GM19324 (cell line): ENCODE results near the gene PHF1.
A peak's percentile ranks its signal among the peaks of the same experiment; 100 is the strongest.
"Not testable (repeated sequence)": the region's sequence is repeated elsewhere in the genome, so short reads cannot be mapped to it uniquely, and the experiment has no call there.

Experiments used
- ATAC-seq: cut with Tn5 transposase; IDR thresholded peaks from one replicate; pipeline ENCODE4 v1.9.1; 2021; ENCODE audit warnings: mild to moderate bottlenecking, moderate library complexity; ENCODE audit not compliant: unreplicated experiment, low FRiP score

The PHF1 gene

GRCh38 chr6:33410711-33411631 is at the start of gene PHF1:
TSS of gene PHF1 (plus strand) at chr6:33411014. CDS start at chr6:33412264, 1,250 bp downstream.
- ATAC-seq, result peak; percentile 40

GRCh38 chr6:33363486-33363885 is 47.3 kb upstream of the PHF1 start:
- not testable (repeated sequence) for ATAC-seq

GRCh38 chr6:33364475-33365205 is 46.2 kb upstream of the PHF1 start:
- not testable (repeated sequence) for ATAC-seq

DNA sequence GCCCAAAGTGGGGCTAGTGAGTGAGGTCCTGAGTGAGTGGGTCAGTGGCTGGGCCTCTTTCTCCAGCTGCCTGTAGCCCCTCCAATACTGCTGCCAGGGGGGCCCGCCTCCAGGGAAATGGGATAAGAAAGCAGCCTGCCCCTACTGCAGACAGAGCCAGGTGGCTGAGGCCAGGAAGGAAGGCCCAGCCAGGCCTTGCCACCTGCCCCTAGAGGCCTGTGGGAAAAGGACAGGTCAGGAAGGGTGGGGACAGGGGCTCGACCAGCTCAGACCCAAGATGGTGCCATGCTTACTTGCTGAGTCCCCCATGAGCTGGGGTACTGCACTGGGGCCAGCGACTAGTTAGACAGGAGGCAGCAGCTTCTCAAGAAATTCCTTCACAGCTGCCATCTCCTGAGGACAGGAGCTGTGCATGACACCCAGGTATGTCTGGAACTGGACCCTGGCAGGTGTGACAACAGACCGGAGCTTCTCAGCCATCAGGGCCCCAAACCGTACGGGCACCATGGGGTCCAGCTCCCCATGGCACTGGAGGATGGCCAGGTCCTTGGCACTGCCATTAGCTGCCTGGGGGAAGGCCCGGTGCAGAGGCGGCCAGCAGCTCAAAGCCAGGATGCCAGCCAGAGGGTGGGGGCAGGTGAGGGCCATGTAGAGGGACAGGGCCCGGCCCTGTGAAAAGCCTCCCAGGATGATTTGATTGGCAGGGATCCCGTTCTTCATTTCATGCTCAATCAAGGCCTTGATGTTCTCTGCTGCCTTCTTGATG is 45.4 kb upstream of the PHF1 start:
- ATAC-seq, result not testable (repeated sequence)

- ATAC-seq, result no peak
These were observed 43.7 kb upstream of the PHF1 start for GRCh38 chr6:33367009-33367714.

DNA sequence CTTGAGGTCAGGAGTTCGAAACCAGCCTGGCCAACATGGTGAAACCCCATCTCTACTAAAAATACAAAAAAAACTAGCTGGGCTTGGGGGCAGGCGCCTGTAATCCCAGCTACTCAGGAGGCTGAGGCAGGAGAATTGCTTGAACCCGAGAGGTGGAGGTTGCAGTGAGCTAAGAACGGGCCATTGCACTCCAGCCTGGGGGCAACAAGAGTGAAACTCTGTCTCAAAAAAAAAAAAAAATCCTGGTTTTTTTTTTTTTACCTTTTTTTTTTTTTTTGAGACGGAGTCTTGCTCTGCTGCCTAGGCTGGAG is 43.1 kb upstream of the PHF1 start:
- ATAC-seq, result not testable (repeated sequence)

- not testable (repeated sequence) for ATAC-seq
These were observed 38.9 kb upstream of the PHF1 start for GRCh38 chr6:33371901-33372300.

- no peak for ATAC-seq
These were observed 38.2 kb upstream of the PHF1 start for GRCh38 chr6:33372526-33373123.

DNA sequence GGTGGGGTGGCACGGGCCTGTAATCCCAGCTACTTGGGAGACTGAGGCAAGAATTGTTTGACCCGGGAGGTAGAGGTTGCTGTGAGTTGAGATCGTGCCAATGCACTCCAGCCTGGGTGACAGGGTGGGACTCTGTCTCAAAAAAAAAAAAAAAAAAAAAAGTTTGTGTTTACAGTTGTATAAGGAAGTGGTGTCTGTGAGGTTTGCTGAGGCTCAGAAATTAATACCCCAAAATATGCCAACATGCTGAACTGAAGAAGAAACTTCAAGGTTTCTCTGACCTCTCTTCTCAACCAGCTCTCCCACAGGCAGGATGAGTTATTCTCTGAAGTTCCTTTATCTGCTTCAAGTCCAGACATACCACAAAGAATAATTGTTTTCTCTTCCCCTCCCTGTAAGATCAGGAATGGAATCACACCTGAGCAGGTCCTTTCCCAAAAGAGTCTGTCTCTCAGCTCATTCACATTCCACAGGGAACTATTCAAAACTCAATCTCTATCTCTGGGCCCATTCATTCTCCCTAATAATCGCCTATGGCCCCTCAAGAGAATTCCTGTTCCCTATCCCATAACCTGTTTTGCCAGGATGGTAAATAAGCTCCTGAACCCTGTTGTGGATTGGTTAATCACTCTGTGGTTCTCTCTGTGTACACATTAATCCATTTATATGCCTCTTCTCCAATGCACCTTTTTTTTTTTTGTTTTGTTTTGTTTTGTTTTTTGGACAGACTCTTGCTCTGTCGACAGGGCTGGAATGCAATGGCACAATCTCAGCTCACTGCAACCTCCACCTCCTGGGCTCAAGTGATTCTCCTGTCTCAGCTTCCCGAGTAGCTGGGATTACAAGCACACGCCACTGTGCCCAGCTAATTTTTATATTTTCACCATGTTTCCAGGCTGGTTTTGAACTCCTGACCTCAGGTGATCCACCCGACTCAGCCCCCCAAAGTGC is 36.6 kb upstream of the PHF1 start:
- ATAC-seq, result no peak

GRCh38 chr6:33375143-33375671 is 35.6 kb upstream of the PHF1 start:
- ATAC-seq, result no peak

GRCh38 chr6:33377171-33377570 is 33.6 kb upstream of the PHF1 start:
- ATAC-seq, result no peak

GRCh38 chr6:33379184-33379583 is 31.6 kb upstream of the PHF1 start:
- ATAC-seq, result not testable (repeated sequence)

DNA sequence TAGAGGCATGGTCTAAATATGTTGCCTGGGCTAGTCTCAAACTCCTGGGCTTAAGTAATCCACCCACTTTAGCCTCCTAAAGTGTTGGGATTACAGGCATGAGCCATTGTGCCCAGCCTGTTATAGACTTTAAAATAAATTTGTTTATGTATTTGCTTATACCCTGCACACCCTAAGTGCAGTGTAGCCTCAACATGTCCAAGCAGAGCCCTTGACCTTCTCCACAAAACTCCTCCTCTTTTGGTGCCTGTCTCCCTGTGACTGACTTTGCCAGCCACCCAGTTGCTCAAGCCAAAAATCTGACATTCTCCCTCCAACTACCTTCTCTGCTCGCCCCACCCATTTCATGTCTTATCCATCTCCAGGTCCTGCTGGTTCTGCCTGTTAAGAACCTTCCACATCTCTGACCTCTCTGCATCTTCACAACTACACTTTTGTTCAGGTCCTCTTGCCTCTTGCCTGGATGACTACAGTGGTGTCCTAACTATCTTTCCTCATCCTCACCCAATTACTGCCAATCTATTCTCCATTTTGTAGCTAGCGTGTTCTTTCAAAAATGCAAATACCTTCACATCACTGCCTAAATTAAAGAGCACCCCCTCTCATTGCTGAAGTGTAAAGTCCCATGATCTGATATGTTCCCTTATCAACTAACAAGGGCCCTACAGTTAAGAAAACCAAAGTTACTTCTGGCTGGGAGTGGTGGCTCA is 30.4 kb upstream of the PHF1 start:
- ATAC-seq, result no peak

DNA sequence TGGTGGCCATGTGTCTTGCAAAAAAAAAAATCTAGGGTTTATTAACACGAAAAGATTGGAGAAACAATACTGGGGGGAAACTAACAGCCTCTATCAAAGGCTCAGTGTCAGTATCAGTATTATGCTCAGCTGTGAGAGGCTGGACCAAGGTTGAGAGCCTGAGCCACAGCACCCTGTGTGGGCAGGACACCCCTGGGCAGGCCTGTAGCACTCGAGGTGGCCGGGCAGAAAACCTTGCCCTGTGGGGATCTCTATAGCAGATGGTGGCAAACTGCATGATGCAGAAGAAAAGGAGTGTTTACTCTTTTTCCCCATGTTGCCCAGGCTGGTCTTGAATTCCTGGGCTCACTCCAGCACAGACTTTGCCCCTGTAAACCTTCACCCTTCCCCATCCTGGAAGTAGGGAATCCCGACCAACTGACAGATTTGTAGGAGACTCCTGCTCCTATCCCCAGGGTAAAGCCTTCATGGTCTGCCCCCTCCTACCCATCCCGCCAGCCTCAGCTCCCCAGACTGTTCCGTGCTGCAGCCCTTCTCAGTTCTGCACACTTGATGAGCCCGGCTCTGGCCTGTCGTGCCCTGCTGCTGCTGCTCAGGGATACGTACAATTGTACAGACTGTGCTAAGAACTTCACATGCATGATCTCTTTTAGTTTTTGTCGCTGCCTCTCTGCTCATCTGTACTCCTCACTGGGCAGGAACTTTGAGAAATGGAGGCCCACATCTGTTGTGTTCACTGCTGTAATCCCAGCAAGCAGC is 27.2 kb upstream of the PHF1 start:
- no peak for ATAC-seq

DNA sequence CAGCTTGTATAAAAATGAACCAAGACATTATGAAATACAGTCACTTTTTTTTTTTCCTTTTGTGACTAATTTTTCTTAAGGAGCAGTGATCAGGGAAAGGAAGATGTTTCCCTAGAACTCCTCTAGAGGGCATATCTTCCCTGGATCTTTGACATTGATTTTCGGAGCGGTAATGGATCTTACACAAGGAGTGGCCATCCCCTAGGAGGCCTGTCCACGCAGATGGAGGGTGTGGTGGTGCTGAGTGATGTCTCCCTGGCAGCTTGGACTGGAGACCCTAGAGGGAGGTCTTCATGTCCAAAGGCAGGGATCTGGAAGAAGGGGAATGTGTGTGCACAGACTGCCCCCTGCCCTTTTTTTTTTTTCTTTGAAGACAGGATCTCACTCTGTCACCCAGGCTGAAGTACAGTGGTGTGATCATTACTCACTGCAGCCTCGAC is 26.2 kb upstream of the PHF1 start:
- ATAC-seq, result no peak

DNA sequence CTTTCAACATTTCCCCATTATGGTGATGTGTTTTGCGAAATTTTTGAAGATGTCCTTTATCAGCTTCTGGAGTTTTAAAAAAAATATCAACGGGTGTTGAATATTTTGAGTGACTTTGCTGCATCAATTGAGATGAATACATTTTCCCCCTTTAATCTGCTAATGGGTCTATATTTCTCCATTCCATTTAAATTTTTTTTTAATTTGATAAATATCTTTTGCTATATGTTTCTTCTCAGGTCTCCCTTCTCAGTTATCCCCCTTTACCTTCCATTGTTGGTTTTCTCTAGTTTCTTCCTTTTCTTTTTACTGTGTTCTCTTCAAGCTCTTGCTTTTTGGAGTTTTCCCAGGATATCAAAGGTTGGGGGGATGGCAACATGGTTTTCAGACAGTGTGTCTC is 20.6 kb upstream of the PHF1 start:
- no peak for ATAC-seq

DNA sequence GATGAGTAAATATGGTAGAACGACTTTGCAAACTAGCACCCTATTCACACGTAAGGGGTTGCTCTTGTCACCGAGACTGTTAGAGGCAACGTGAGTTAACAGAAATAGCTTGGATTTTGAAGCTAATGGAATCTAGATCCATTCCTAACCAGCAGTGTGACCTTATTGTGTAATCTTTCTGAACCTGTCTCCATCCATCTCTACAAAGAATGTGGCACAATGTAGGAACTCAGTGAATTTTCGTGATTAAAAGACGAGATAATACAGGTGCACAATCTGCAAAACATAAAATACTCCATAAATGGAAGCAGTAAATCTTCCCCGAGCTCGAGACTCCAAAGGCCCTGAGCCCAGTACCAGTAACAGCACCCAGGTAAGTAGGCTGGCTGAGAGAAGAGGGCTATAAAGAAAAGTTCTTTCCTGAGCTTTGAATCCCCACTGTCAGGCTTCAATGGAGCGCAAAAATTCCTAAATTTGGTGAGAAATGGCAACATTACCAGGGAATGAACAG is 20.0 kb upstream of the PHF1 start:
- ATAC-seq, result peak; percentile 1
